ENCODE results near the gene CDCA7.

CDCA7 gene

GRCh38 chr2:173349287-173349686, 5.4 kb upstream of the CDCA7 start:
- H3K36me3 ChIP-seq (ENCODE audit: insufficient read depth, low read length), result no peaks in the 10 kb centered on the region
- H3K9me3 ChIP-seq (ENCODE audit: low read length), result peaks cover 4% of the 10 kb centered on the region
- H3K4me1 ChIP-seq (ENCODE audit: insufficient read depth, low read length), result peaks cover 7% of the 10 kb centered on the region
- H3K27me3 ChIP-seq (ENCODE audit: insufficient read depth, low read length), result no peaks in the 10 kb centered on the region
- H2AFZ ChIP-seq (ENCODE audit: low read depth, low read length), result no peak overlapping the region
- H3K4me3 ChIP-seq (ENCODE audit: low read length), result no peak overlapping the region

GRCh38 chr2:173350383-173350782, 4.3 kb upstream of the CDCA7 start:
- H3K36me3 ChIP-seq (ENCODE audit: insufficient read depth, low read length), result no peaks in the 10 kb centered on the region
- H3K27me3 ChIP-seq (ENCODE audit: insufficient read depth, low read length), result no peaks in the 10 kb centered on the region
- peaks cover 7% of the 10 kb centered on the region for H3K4me1 ChIP-seq (ENCODE audit: insufficient read depth, low read length)
- no peak overlapping the region for H2AFZ ChIP-seq (ENCODE audit: low read depth, low read length)
- no peak overlapping the region for H3K4me3 ChIP-seq (ENCODE audit: low read length)
- peaks cover 4% of the 10 kb centered on the region for H3K9me3 ChIP-seq (ENCODE audit: low read length)

- Histone ChIP-seq H3K27me3 (ENCODE audit: insufficient read depth, low read length) (no peaks in the 10 kb centered on the region), H3K9me3 (ENCODE audit: low read length) (no peaks in the 10 kb centered on the region), H3K4me1 (ENCODE audit: insufficient read depth, low read length) (peaks cover 12% of the 10 kb centered on the region), H3K36me3 (ENCODE audit: insufficient read depth, low read length) (no peaks in the 10 kb centered on the region), H3K4me3 (ENCODE audit: low read length) (no peak overlapping the region), H2AFZ (ENCODE audit: low read depth, low read length) (no peak overlapping the region)
These were observed 2.8 kb upstream of the CDCA7 start for GRCh38 chr2:173351879-173352278.

GRCh38 chr2:173353556-173353955, 1.1 kb upstream of the CDCA7 start:
- Histone ChIP-seq H3K27me3 (ENCODE audit: insufficient read depth, low read length) (no peaks in the 10 kb centered on the region), H2AFZ (ENCODE audit: low read depth, low read length) (no peak overlapping the region), H3K36me3 (ENCODE audit: insufficient read depth, low read length) (no peaks in the 10 kb centered on the region), H3K4me1 (ENCODE audit: insufficient read depth, low read length) (peaks cover 12% of the 10 kb centered on the region), H3K9me3 (ENCODE audit: low read length) (no peaks in the 10 kb centered on the region), H3K4me3 (ENCODE audit: low read length) (peak overlapping the region; percentile 91)

- Histone ChIP-seq H3K27me3 (ENCODE audit: insufficient read depth, low read length) (no peaks in the 10 kb centered on the region), H3K9me3 (ENCODE audit: low read length) (no peaks in the 10 kb centered on the region), H2AFZ (ENCODE audit: low read depth, low read length) (peak overlapping the region; percentile 60), H3K4me1 (ENCODE audit: insufficient read depth, low read length) (peaks cover 12% of the 10 kb centered on the region), H3K4me3 (ENCODE audit: low read length) (peak overlapping the region; percentile 91), H3K36me3 (ENCODE audit: insufficient read depth, low read length) (peaks cover 5% of the 10 kb centered on the region)
These were observed 545 bp upstream of the CDCA7 start for GRCh38 chr2:173354073-173354581.

- Histone ChIP-seq H2AFZ (ENCODE audit: low read depth, low read length) (peak overlapping the region; percentile 60), H3K36me3 (ENCODE audit: insufficient read depth, low read length) (peaks cover 17% of the 10 kb centered on the region), H3K9me3 (ENCODE audit: low read length) (no peaks in the 10 kb centered on the region), H3K4me1 (ENCODE audit: insufficient read depth, low read length) (peaks cover 12% of the 10 kb centered on the region), H3K27me3 (ENCODE audit: insufficient read depth, low read length) (no peaks in the 10 kb centered on the region), H3K4me3 (ENCODE audit: low read length) (peak overlapping the region; percentile 91)
These were observed 627 bp downstream of the CDCA7 start for GRCh38 chr2:173355132-173355865.

- peaks cover 12% of the 10 kb centered on the region for H3K4me1 ChIP-seq (ENCODE audit: insufficient read depth, low read length)
- H3K4me3 ChIP-seq (ENCODE audit: low read length), result peak overlapping the region; percentile 91
- H3K9me3 ChIP-seq (ENCODE audit: low read length), result no peaks in the 10 kb centered on the region
- H3K36me3 ChIP-seq (ENCODE audit: insufficient read depth, low read length), result peaks cover 23% of the 10 kb centered on the region
- no peak overlapping the region for H2AFZ ChIP-seq (ENCODE audit: low read depth, low read length)
- no peaks in the 10 kb centered on the region for H3K27me3 ChIP-seq (ENCODE audit: insufficient read depth, low read length)
These were observed 1.3 kb downstream of the CDCA7 start for GRCh38 chr2:173355866-173356508.

- no peak overlapping the region for H3K4me3 ChIP-seq (ENCODE audit: low read length)
- no peaks in the 10 kb centered on the region for H3K9me3 ChIP-seq (ENCODE audit: low read length)
- H3K27me3 ChIP-seq (ENCODE audit: insufficient read depth, low read length), result no peaks in the 10 kb centered on the region
- H2AFZ ChIP-seq (ENCODE audit: low read depth, low read length), result no peak overlapping the region
- peaks cover 12% of the 10 kb centered on the region for H3K4me1 ChIP-seq (ENCODE audit: insufficient read depth, low read length)
- H3K36me3 ChIP-seq (ENCODE audit: insufficient read depth, low read length), result peaks cover 28% of the 10 kb centered on the region
These were observed 2.7 kb downstream of the CDCA7 start for GRCh38 chr2:173357346-173357745.

GRCh38 chr2:173358616-173359015, 3.9 kb downstream of the CDCA7 start:
- peaks cover 38% of the 10 kb centered on the region for H3K36me3 ChIP-seq (ENCODE audit: insufficient read depth, low read length)
- H3K9me3 ChIP-seq (ENCODE audit: low read length), result no peaks in the 10 kb centered on the region
- H3K27me3 ChIP-seq (ENCODE audit: insufficient read depth, low read length), result no peaks in the 10 kb centered on the region
- peaks cover 12% of the 10 kb centered on the region for H3K4me1 ChIP-seq (ENCODE audit: insufficient read depth, low read length)
- H2AFZ ChIP-seq (ENCODE audit: low read depth, low read length), result no peak overlapping the region
- H3K4me3 ChIP-seq (ENCODE audit: low read length), result no peak overlapping the region

GRCh38 chr2:173359231-173359630, 4.6 kb downstream of the CDCA7 start:
- no peaks in the 10 kb centered on the region for H3K27me3 ChIP-seq (ENCODE audit: insufficient read depth, low read length)
- peaks cover 6% of the 10 kb centered on the region for H3K4me1 ChIP-seq (ENCODE audit: insufficient read depth, low read length)
- no peak overlapping the region for H2AFZ ChIP-seq (ENCODE audit: low read depth, low read length)
- peaks cover 44% of the 10 kb centered on the region for H3K36me3 ChIP-seq (ENCODE audit: insufficient read depth, low read length)
- no peaks in the 10 kb centered on the region for H3K9me3 ChIP-seq (ENCODE audit: low read length)
- H3K4me3 ChIP-seq (ENCODE audit: low read length), result no peak overlapping the region

- no peak overlapping the region for H3K4me3 ChIP-seq (ENCODE audit: low read length)
- H2AFZ ChIP-seq (ENCODE audit: low read depth, low read length), result no peak overlapping the region
- H3K4me1 ChIP-seq (ENCODE audit: insufficient read depth, low read length), result no peaks in the 10 kb centered on the region
- H3K36me3 ChIP-seq (ENCODE audit: insufficient read depth, low read length), result peaks cover 47% of the 10 kb centered on the region
- H3K9me3 ChIP-seq (ENCODE audit: low read length), result no peaks in the 10 kb centered on the region
- no peaks in the 10 kb centered on the region for H3K27me3 ChIP-seq (ENCODE audit: insufficient read depth, low read length)
These were observed 15.5 kb downstream of the CDCA7 start for GRCh38 chr2:173370198-173370597.

- no peaks in the 10 kb centered on the region for H3K4me1 ChIP-seq (ENCODE audit: insufficient read depth, low read length)
- H3K36me3 ChIP-seq (ENCODE audit: insufficient read depth, low read length), result peaks cover 39% of the 10 kb centered on the region
- no peak overlapping the region for H2AFZ ChIP-seq (ENCODE audit: low read depth, low read length)
- no peak overlapping the region for H3K4me3 ChIP-seq (ENCODE audit: low read length)
- H3K27me3 ChIP-seq (ENCODE audit: insufficient read depth, low read length), result no peaks in the 10 kb centered on the region
- no peaks in the 10 kb centered on the region for H3K9me3 ChIP-seq (ENCODE audit: low read length)
These were observed 16.4 kb downstream of the CDCA7 start for GRCh38 chr2:173371023-173371422.

- Histone ChIP-seq H3K27me3 (ENCODE audit: insufficient read depth, low read length) (no peaks in the 10 kb centered on the region), H3K9me3 (ENCODE audit: low read length) (no peaks in the 10 kb centered on the region), H2AFZ (ENCODE audit: low read depth, low read length) (no peak overlapping the region), H3K36me3 (ENCODE audit: insufficient read depth, low read length) (peaks cover 18% of the 10 kb centered on the region), H3K4me3 (ENCODE audit: low read length) (no peak overlapping the region), H3K4me1 (ENCODE audit: insufficient read depth, low read length) (no peaks in the 10 kb centered on the region)
These were observed 18.6 kb downstream of the CDCA7 start for GRCh38 chr2:173373290-173373689.

All from neuron (in vitro differentiated cells).